ENCODE results near the gene AGRN. TPM values are rescaled to one million over a fixed set of nuclear protein-coding genes. Genes with fewer than 3 reads are reported as not detected.
A peak's percentile ranks its signal among the peaks of the same experiment; 100 is the strongest.

The AGRN gene
- total RNA-seq, 1 experiment from 2014 or later = 37.8 TPM

GRCh38 chr1:1033731-1034438 is 14.0 kb downstream of the AGRN start:
- DNase-seq (ENCODE audit: extremely low read depth, low read depth) = no peak

DNA sequence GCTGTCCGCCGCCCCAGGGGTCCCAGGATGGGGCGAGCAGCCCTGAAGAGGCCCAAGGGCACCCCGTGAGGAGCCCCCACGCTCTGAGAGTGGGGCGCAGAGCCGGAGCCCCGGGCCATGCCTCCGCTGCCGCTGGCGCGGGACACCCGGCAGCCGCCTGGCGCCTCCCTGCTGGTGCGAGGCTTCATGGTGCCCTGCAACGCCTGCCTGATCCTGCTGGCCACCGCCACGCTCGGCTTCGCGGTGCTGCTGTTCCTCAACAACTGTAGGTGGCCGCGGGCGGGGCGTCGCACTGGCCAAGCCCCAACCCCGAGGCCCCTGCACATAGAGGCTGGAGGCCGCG is 14.5 kb downstream of the AGRN start:
- DNase-seq (ENCODE audit: extremely low read depth, low read depth) = no peak

GRCh38 chr1:1035291-1035943 is 15.5 kb downstream of the AGRN start:
- no peak for DNase-seq (ENCODE audit: extremely low read depth, low read depth)

GRCh38 chr1:1037366-1038327 is 17.7 kb downstream of the AGRN start:
- DNase-seq (ENCODE audit: extremely low read depth, low read depth) = no peak

DNA sequence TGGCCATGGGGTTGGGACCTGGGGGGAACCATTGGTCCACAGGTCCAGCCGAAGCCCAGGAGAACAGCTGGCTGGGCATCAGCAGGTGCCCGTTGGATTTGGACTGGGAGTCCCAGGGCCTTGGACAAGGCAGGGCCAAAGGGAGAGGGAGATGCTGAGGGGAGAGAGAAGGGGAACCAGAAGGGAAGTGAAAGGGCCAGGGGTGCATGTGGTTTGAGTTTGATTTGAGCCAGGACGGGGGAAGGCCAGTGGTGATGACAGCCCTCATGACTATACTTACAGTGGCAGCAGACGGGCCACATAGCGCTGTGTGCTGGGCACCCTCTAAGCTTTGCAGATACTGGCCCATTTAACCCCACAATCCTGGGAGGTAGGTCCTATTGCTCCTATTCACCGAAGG is 18.8 kb downstream of the AGRN start:
- no peak for DNase-seq (ENCODE audit: extremely low read depth, low read depth)

- DNase-seq (ENCODE audit: extremely low read depth, low read depth) = no peak
Observed at GRCh38 chr1:1039145-1039910, 19.4 kb downstream of the AGRN start.

GRCh38 chr1:1040004-1040991 is 20.4 kb downstream of the AGRN start:
- peak; percentile 70 for DNase-seq (ENCODE audit: extremely low read depth, low read depth)

GRCh38 chr1:1041092-1041523 is 21.2 kb downstream of the AGRN start:
- DNase-seq (ENCODE audit: extremely low read depth, low read depth) = no peak

- no peak for DNase-seq (ENCODE audit: extremely low read depth, low read depth)
Observed at GRCh38 chr1:1041873-1042272, 22.0 kb downstream of the AGRN start.

GRCh38 chr1:1042835-1043234 is 22.9 kb downstream of the AGRN start:
- no peak for DNase-seq (ENCODE audit: extremely low read depth, low read depth)

GRCh38 chr1:1043411-1043810 is 23.5 kb downstream of the AGRN start:
- DNase-seq (ENCODE audit: extremely low read depth, low read depth) = no peak

DNA sequence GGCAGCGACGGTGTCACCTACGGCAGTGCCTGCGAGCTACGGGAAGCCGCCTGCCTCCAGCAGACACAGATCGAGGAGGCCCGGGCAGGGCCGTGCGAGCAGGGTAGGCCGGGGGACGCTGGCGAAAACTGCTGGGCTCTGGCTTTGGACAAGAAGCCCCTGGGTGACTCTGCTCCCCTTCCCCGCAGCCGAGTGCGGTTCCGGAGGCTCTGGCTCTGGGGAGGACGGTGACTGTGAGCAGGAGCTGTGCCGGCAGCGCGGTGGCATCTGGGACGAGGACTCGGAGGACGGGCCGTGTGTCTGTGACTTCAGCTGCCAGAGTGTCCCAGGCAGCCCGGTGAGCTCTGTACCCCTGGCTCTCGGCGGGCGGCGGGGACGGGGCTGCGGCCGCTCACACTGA is 24.0 kb downstream of the AGRN start:
- DNase-seq (ENCODE audit: extremely low read depth, low read depth) = no peak

DNA sequence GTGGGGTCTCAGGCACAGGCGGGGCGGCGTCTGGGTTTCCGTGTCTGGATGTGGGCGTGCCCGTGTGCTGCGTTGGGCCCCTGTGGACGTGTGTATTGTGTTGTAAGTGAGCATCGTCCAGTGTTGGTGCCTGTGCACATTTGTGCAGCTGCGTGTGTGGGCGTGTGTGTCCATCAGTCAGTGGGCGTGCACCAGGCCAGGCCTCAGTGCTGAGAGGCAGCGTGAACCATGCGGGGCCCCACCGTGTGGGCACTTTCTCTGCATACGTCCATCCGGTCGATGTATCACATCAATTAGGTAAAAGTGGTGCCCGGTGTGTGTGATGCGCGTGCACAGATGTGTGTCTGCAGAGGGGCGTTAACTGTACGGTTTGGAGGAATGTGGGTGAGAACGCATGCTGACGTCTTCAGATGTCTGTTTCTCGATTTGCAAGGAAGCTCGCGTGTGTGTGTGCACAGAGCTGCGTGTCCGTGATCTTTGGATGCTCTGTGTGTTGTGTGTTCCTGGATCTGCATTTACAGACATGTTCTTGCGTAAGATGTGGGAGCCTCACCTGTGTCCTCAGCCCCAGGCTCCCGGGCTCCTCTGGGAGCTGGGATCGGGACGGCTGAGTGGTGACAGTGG is 24.6 kb downstream of the AGRN start:
- DNase-seq (ENCODE audit: extremely low read depth, low read depth) = no peak

- DNase-seq (ENCODE audit: extremely low read depth, low read depth) = no peak
Observed at GRCh38 chr1:1045129-1045528, 25.2 kb downstream of the AGRN start.

- DNase-seq (ENCODE audit: extremely low read depth, low read depth) = no peak
Observed at GRCh38 chr1:1046243-1046642, 26.3 kb downstream of the AGRN start.

DNA sequence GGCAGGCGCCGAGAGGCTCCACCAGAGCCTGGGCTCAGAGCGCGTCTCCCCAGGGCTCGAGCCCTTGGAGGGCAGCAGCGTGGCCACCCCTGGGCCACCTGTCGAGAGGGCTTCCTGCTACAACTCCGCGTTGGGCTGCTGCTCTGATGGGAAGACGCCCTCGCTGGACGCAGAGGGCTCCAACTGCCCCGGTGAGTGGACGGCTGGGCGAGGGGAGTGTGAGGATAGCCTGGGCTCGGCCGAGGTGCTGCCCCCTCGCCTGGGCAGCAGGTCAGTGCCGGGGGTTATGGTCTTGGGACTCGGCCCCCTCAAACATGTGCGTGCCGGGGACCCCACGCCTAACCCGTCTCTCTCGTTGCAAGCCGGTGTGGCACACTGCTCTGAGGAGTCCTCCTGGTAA is 26.8 kb downstream of the AGRN start:
- DNase-seq (ENCODE audit: extremely low read depth, low read depth) = no peak

DNA sequence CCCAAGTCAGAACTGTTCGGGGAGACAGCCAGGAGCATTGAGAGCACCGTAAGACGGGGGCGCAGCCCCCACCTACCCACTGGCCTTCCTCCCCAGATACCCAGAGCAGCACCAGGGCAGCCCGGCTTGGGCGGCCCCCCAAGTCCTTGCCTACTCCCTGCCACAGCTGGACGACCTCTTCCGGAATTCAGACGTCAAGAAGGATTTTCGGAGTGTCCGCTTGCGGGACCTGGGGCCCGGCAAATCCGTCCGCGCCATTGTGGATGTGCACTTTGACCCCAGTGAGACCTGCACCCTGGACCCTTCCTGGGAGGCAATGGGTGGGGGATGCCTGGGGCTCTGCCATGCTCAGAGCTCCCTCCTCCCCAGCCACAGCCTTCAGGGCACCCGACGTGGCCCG is 27.5 kb downstream of the AGRN start:
- no peak for DNase-seq (ENCODE audit: extremely low read depth, low read depth)

- DNase-seq (ENCODE audit: extremely low read depth, low read depth) = no peak
Observed at GRCh38 chr1:1047963-1048362, 28.0 kb downstream of the AGRN start.

DNA sequence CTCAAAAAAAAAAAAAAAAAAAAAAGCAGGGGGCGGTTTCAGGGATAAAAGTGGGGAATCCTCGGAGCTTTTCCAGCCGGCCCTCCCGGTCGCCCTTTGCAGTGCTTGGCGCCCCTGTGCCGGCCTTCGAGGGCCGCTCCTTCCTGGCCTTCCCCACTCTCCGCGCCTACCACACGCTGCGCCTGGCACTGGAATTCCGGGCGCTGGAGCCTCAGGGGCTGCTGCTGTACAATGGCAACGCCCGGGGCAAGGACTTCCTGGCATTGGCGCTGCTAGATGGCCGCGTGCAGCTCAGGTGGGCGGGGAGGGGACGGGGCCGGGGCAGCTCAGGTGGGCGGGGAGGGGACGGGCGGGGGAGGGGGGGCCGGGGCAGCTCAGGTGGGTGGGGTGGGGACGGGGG is 28.8 kb downstream of the AGRN start:
- no peak for DNase-seq (ENCODE audit: extremely low read depth, low read depth)

Data from NCI-H460 (cell line).